ENCODE data around the gene PARD3.

- TF ChIP-seq CTCF (conservative IDR thresholded peaks at IDR 0.05; ENCODE audit: low read depth, low read length) (no peak), EZH2phosphoT487 (IDR thresholded peaks at IDR 0.05; ENCODE audit: borderline replicate concordance, low read length) (no peak)
Observed at GRCh38 chr10:34853357-34853756, 38.3 kb upstream of the PARD3 start.
